HUES64 (cell line): ENCODE data around the gene SOX15.

Experiments
- H3K27ac ChIP-seq: 2 replicates; pipeline ENCODE4 v1.7.0; 2013; ENCODE audit warnings: low read depth, low read length, inconsistent platforms
- H3K27me3 ChIP-seq: 2 replicates; pipeline ENCODE4 v1.6.1; 2013; ENCODE audit warnings: mild to moderate bottlenecking, low read length; ENCODE audit not compliant: insufficient read depth
- H3K36me3 ChIP-seq: 2 replicates; pipeline ENCODE4 v1.6.1; 2013; ENCODE audit warnings: mild to moderate bottlenecking, low read length; ENCODE audit not compliant: insufficient read depth
- H3K4me1 ChIP-seq: 2 replicates; pipeline ENCODE4 v1.6.1; 2013; ENCODE audit warnings: mild to moderate bottlenecking, low read length, moderate library complexity; ENCODE audit not compliant: insufficient read depth
- H3K4me3 ChIP-seq: 2 replicates; pipeline ENCODE4 v1.5.1; 2013; ENCODE audit warnings: mild to moderate bottlenecking, low read length, moderate library complexity
- H3K9ac ChIP-seq: 2 replicates; pipeline ENCODE4 v1.6.1; 2013; ENCODE audit warnings: mild to moderate bottlenecking, low read depth, low read length
- H3K9me3 ChIP-seq: 2 replicates; pipeline ENCODE4 v1.6.1; 2013; ENCODE audit warnings: low read depth, low read length; ENCODE audit not compliant: insufficient read depth
- WGBS: fragments of 150-250, 120-280 bp; methylation state at CpG from one replicate; pipeline ENCODE4 v1.1.7; 2013; ENCODE audit warnings: missing lambda C conversion rate; 5-methylcytosine and 5-hydroxymethylcytosine counted together

The SOX15 gene

DNA sequence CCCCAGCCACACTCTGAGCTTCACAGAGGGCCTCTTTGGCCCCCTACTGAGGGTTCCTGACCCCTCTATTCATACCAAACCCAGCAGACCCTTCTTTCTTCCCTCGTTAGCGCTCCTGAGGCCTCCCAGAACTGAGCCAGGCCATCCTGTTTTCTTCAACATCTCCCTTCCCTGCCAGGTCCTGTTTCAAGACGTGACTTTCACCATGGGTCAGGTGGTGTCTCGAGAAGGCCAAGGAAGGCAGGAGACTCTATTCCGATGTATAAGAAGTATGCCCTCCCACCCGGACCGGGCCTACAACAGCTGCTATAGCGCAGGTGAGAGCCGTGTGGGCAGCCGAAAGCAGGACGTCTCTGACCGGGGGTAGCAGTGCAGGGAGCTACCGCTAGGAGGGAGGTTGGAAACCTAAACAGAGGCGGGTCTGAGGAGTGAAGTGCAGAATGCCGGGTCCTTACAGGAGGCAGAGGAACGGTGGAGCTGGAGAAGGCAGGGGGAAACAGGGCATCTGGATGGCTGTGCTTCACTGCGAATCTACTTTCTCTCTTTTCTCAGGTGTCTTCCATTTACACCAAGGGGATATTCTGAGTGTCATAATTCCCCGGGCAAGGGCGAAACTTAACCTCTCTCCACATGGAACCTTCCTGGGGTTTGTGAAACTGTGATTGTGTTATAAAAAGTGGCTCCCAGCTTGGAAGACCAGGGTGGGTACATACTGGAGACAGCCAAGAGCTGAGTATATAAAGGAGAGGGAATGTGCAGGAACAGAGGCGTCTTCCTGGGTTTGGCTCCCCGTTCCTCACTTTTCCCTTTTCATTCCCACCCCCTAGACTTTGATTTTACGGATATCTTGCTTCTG lies 29.5 kb downstream of the SOX15 start:
- WGBS: 33% methylated on average over 19 of the region's 22 CpGs
- peak overlapping the region; percentile 60 for H3K9ac ChIP-seq

GRCh38 chr17:7559320-7560171 lies 30.3 kb downstream of the SOX15 start:
- Histone ChIP-seq H3K36me3 (peaks cover 9% of the 10 kb centered on the region), H3K27me3 (no peaks in the 10 kb centered on the region), H3K27ac (no peak overlapping the region; the same call in 1 of the 2 replicates), H3K4me3 (no peak overlapping the region), H3K9me3 (no peaks in the 10 kb centered on the region), H3K4me1 (peaks cover 38% of the 10 kb centered on the region), H3K9ac (no peak overlapping the region)
- WGBS: 82% methylated on average over 18 of the region's 18 CpGs

More for the DNA sequence above, 29.5 kb downstream of the SOX15 start:
- H3K27ac ChIP-seq: peak overlapping the region; percentile 67; the same call in 1 of the 2 replicates
- no peaks in the 10 kb centered on the region for H3K27me3 ChIP-seq
- H3K4me1 ChIP-seq: peaks cover 38% of the 10 kb centered on the region
- H3K4me3 ChIP-seq: peak overlapping the region; percentile 70
- peaks cover 17% of the 10 kb centered on the region for H3K36me3 ChIP-seq
- H3K9me3 ChIP-seq: no peaks in the 10 kb centered on the region

DNA sequence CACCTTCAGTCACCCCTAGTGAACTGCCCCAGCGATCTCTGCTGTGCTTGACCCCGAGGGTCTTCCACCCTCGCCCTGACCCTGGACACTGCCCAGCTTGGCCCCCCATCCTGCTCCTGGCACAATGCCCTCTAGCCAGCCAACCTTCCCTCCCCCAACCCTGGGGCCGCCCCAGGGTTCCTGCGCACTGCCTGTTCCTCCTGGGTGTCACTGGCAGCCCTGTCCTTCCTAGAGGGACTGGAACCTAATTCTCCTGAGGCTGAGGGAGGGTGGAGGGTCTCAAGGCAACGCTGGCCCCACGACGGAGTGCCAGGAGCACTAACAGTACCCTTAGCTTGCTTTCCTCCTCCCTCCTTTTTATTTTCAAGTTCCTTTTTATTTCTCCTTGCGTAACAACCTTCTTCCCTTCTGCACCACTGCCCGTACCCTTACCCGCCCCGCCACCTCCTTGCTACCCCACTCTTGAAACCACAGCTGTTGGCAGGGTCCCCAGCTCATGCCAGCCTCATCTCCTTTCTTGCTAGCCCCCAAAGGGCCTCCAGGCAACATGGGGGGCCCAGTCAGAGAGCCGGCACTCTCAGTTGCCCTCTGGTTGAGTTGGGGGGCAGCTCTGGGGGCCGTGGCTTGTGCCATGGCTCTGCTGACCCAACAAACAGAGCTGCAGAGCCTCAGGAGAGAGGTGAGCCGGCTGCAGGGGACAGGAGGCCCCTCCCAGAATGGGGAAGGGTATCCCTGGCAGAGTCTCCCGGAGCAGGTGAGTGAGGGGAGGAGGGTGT lies 31.2 kb downstream of the SOX15 start, which contains the start of gene TNFSF13:
TNFSF13 (plus strand) TSS at position 207 of the 776 bp plus-strand sequence; CDS start at position 497, 290 bp downstream.
- peak within 1 kb of the TSS; percentile 56; the same call in 1 of the 2 replicates for H3K27ac ChIP-seq
- H3K36me3 ChIP-seq: peaks cover under 1% of the 10 kb centered on the region
- peak within 1 kb of the TSS; percentile 34 for H3K4me3 ChIP-seq
- 86% methylated on average over 16 of the region's 16 CpGs for WGBS
- H3K9me3 ChIP-seq: no peaks in the 10 kb centered on the region
- peak within 1 kb of the TSS; percentile 29 for H3K9ac ChIP-seq
- peaks cover 38% of the 10 kb centered on the region for H3K4me1 ChIP-seq
- no peaks in the 10 kb centered on the region for H3K27me3 ChIP-seq

DNA sequence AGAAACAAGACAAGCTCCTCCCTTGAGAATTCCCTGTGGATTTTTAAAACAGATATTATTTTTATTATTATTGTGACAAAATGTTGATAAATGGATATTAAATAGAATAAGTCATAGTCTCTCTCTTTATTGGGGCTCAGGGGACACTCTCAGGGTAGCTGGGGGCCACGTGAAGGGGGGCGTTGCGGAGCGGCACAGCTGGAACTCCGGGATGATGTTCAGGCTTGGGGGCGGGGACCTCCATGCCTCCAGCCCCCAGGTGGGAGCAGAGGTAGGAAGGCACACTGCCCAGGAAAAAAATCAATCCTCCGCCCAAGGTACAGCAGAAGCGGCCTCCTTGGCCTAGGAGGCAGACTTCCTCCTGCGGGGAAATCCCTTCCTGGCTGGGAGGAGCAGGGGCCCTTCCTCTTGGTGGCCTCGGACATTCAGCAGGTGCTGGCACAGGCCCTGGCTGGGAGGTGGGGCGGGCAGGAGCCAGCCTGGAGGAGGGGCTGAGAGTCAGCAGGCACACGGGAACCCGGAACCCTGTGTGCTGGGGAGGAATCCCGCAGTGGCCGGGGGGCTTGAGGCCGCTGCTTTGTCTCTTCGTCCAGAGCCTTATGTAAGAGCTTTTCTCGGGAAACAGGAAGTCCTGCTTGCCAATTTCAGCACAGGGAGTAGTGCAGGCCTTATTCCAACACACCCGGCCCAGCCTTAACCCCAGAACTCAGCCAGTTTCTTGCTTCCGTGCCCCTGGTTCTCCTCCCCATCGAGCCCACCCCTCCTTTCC lies 31.9 kb downstream of the SOX15 start:
- WGBS: 25% methylated on average over 21 of the region's 21 CpGs
- H3K4me1 ChIP-seq: peaks cover 37% of the 10 kb centered on the region
- H3K27me3 ChIP-seq: no peaks in the 10 kb centered on the region
- no peaks in the 10 kb centered on the region for H3K36me3 ChIP-seq
- no peaks in the 10 kb centered on the region for H3K9me3 ChIP-seq
- peak overlapping the region; percentile 29 for H3K9ac ChIP-seq
- peak overlapping the region; percentile 56; the same call in 1 of the 2 replicates for H3K27ac ChIP-seq
- H3K4me3 ChIP-seq: peak overlapping the region; percentile 34

DNA sequence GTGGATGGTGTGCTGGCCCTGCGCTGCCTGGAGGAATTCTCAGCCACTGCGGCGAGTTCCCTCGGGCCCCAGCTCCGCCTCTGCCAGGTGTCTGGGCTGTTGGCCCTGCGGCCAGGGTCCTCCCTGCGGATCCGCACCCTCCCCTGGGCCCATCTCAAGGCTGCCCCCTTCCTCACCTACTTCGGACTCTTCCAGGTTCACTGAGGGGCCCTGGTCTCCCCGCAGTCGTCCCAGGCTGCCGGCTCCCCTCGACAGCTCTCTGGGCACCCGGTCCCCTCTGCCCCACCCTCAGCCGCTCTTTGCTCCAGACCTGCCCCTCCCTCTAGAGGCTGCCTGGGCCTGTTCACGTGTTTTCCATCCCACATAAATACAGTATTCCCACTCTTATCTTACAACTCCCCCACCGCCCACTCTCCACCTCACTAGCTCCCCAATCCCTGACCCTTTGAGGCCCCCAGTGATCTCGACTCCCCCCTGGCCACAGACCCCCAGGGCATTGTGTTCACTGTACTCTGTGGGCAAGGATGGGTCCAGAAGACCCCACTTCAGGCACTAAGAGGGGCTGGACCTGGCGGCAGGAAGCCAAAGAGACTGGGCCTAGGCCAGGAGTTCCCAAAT lies 32.6 kb downstream of the SOX15 start:
- WGBS: 70% methylated on average over 19 of the region's 19 CpGs
- Histone ChIP-seq H3K27ac (no peak overlapping the region), H3K9me3 (no peaks in the 10 kb centered on the region), H3K36me3 (no peaks in the 10 kb centered on the region), H3K4me1 (peaks cover 32% of the 10 kb centered on the region), H3K9ac (no peak overlapping the region), H3K27me3 (no peaks in the 10 kb centered on the region), H3K4me3 (no peak overlapping the region)

GRCh38 chr17:7556627-7557026 lies 33.3 kb downstream of the SOX15 start:
- Histone ChIP-seq H3K27me3 (no peaks in the 10 kb centered on the region), H3K9ac (no peak overlapping the region), H3K9me3 (no peaks in the 10 kb centered on the region), H3K4me3 (no peak overlapping the region), H3K4me1 (peaks cover 32% of the 10 kb centered on the region), H3K27ac (no peak overlapping the region), H3K36me3 (no peaks in the 10 kb centered on the region)
- WGBS: 93% methylated on average over 12 of the region's 12 CpGs

DNA sequence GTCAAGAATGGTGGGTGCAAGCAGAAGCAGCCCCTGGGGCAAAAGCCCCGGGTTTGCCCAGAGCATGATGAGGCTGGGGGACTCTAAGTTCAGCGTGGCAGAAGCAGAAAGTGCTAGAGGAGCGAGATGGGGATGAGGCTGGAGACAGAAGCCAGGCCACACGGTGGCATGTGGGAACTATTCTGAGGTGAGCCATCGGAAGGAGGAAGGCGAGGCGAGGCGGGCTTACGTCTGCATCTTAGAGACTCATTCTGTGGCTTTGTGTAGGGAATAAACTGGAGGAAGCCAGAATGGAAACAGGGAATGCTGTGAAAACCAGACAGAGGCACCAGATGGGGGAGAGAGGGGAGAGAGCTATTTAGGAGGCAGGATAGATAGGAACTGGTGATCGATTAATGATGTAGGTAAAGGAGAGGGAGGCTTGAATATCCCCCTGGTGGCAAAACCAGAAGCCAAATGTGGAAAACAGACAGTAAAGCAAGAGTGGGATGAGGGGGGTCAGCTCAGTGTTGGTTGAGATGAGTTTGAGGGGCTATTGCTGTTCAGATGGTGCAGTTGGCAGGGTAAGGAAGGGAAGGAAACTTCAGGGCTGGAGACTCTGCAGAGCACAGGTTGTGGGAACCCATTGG lies 34.5 kb downstream of the SOX15 start:
- Histone ChIP-seq H3K4me3 (no peak overlapping the region), H3K9me3 (no peaks in the 10 kb centered on the region), H3K27me3 (no peaks in the 10 kb centered on the region), H3K9ac (no peak overlapping the region), H3K4me1 (peaks cover 28% of the 10 kb centered on the region), H3K27ac (no peak overlapping the region), H3K36me3 (no peaks in the 10 kb centered on the region)
- 62% methylated on average over 10 of the region's 10 CpGs for WGBS

DNA sequence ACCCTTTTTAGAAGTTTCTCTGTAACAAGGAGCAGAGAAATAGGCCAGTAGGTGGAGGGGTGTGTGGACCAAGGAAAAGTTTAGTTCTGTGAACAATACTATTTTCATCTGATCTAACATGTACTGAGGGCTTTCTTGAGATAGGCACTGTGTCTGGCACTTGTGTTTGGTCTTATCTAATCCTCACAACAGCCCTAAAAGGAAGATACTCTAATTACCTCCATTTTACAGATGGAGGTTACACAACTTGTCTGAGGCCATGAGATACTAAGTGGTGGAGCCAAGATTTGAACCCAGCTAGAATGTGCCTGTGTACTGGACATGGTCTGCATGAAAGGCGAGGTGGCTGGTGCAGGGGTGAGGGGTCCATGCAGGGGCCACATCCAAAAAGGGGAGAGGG lies 36.5 kb downstream of the SOX15 start:
- H3K36me3 ChIP-seq: no peaks in the 10 kb centered on the region
- no peak overlapping the region for H3K9ac ChIP-seq
- no peaks in the 10 kb centered on the region for H3K9me3 ChIP-seq
- H3K27ac ChIP-seq: no peak overlapping the region
- 96% methylated on average over 1 of the region's 1 CpG for WGBS
- peaks cover 13% of the 10 kb centered on the region for H3K4me1 ChIP-seq
- H3K4me3 ChIP-seq: no peak overlapping the region
- H3K27me3 ChIP-seq: no peaks in the 10 kb centered on the region

- H3K36me3 ChIP-seq: no peaks in the 10 kb centered on the region
- WGBS: 90% methylated on average over 6 of the region's 6 CpGs
Measured at GRCh38 chr17:7552621-7553051, 37.3 kb downstream of the SOX15 start.

More at GRCh38 chr17:7552621-7553051, 37.3 kb downstream of the SOX15 start:
- Histone ChIP-seq H3K27ac (no peak overlapping the region), H3K4me1 (peaks cover 6% of the 10 kb centered on the region), H3K9me3 (no peaks in the 10 kb centered on the region), H3K27me3 (peaks cover 3% of the 10 kb centered on the region; the same call in 1 of the 2 replicates), H3K4me3 (no peak overlapping the region), H3K9ac (no peak overlapping the region)
